Gastrocnemius medialis (tissue), 4 donors: Measurements from ENCODE around the gene SWI5. TPM values are rescaled to one million over a fixed set of nuclear protein-coding genes. Genes with fewer than 3 reads are reported as not detected.

Experiments used
- ATAC-seq, 2 donors: fragments of 150-250 bp; one replicate each; pipeline ENCODE4 v1.9.1; 2016
- DNase-seq, 2 donors: peaks; one replicate each; pipeline ENCODE4 v3.0.0-alpha.2; 2019
- H3K27ac ChIP-seq, 4 donors: fragments of 200-600 bp; sonication (generic); 1 replicate in 1 of 4; 2 replicates in 3 of 4; pipeline ENCODE4 v1.5.1; 2016 to 2018; ENCODE audit warnings: mild to moderate bottlenecking in 2 of 4, moderate library complexity in 1 of 4
- H3K27me3 ChIP-seq, 3 donors: fragments of 200-600 bp; sonication (generic) in 2 of 3; 1 replicate in 1 of 3; 2 replicates in 2 of 3; pipeline versions ENCODE4 v1.5.1 to v1.6.0; 2016 to 2019; ENCODE audit warnings: mild to moderate bottlenecking in 1 of 3, moderate library complexity in 1 of 3
- H3K36me3 ChIP-seq, 2 donors: fragments of 200-600 bp; sonication (generic) in 1 of 2; one replicate each; pipeline ENCODE4 v1.5.1; 2017 to 2018
- H3K4me1 ChIP-seq, 2 donors: fragments of 200-600 bp; sonication (generic) in 1 of 2; one replicate each; pipeline ENCODE4 v1.5.1; 2016 to 2017; ENCODE audit warnings: mild to moderate bottlenecking in 2 of 2
- H3K4me3 ChIP-seq, 4 donors: fragments of 200-600 bp; sonication (generic) in 3 of 4; 1 replicate in 1 of 4; 2 replicates in 3 of 4; pipeline ENCODE4 v1.5.1; 2016 to 2019; ENCODE audit warnings: mild to moderate bottlenecking in 2 of 4
- H3K9me3 ChIP-seq, 3 donors: fragments of 200-600 bp; sonication (generic) in 2 of 3; 1 replicate in 1 of 3; 2 replicates in 2 of 3; pipeline ENCODE4 v1.5.1; 2016 to 2019
- CTCF ChIP-seq, 5 experiments: fragments of 450-650 bp in 3 of 5; fragments of 200-600 bp in 2 of 5; sonication (generic) in 2 of 5; IDR thresholded peaks in 4 of 5; conservative IDR thresholded peaks in 1 of 5; 1 replicate in 4 of 5; 2 replicates in 1 of 5; pipeline ENCODE4 v1.5.1; 2016 to 2019; ENCODE audit warnings: antibody characterized with exemption in 5 of 5, mild to moderate bottlenecking in 3 of 5, moderate library complexity in 3 of 5
- POLR2A ChIP-seq, 2 donors: fragments of 450-650 bp; IDR thresholded peaks; one replicate each; pipeline ENCODE4 v1.6.1; 2017; ENCODE audit warnings: antibody characterized with exemption in 2 of 2, mild to moderate bottlenecking in 2 of 2, moderate library complexity in 2 of 2
- in situ Hi-C, 4 donors: fragments of 200-750 bp; cut with MboI; loops; one replicate each; pipeline versions ENCODE4 v1.15.0 to v1.8.0; 2017; ENCODE audit warnings: low sequenced_read_pairs in 4 of 4
- intact Hi-C: fragments of 100-400 bp; cut with DNase I; formaldehyde crosslinking; loops from one replicate; pipeline ENCODE4 v1.15.1; 2023; ENCODE audit warnings: low total_unique reads
- total RNA-seq, 4 donors: library from RNA; depleted of rRNA; stranded (reverse); fragments of >200 nt; gene quantifications; one replicate each; pipeline versions ENCODE4 v1.1.0 to v1.2.3, GENCODE V29; 2016

SWI5 gene
- total RNA-seq, 4 donors from 2014 or later, result 12.7 to 23.8 (median 13.5) TPM

GRCh38 chr9:128296340-128297220 is 20.5 kb downstream of the SWI5 start:
- H3K9me3 ChIP-seq, result no peaks in the 10 kb centered on the region
- ATAC-seq (no peak), DNase-seq (no peak)
- no peak overlapping the region for H3K4me3 ChIP-seq
- H3K27ac ChIP-seq, result no peak overlapping the region
- no peaks in the 10 kb centered on the region for H3K27me3 ChIP-seq
- H3K4me1 ChIP-seq, result no peaks in the 10 kb centered on the region
- in situ Hi-C loops (loop anchor here in 1 of 4 donors (10.0 kb wide), 1 partner anchor 118 kb away; no protein-coding TSS in a partner anchor), intact Hi-C loops (no loop called here)
- H3K36me3 ChIP-seq, result no peaks in the 10 kb centered on the region
- TF ChIP-seq POLR2A (IDR thresholded peaks at IDR 0.05), result no peak

GRCh38 chr9:128297221-128297773 is 21.2 kb downstream of the SWI5 start:
- no peaks in the 10 kb centered on the region for H3K27me3 ChIP-seq
- no peaks in the 10 kb centered on the region for H3K9me3 ChIP-seq
- H3K36me3 ChIP-seq, result no peaks in the 10 kb centered on the region
- no peak overlapping the region for H3K4me3 ChIP-seq
- no peak overlapping the region for H3K27ac ChIP-seq
- intact Hi-C loops, result no loop called here
- ATAC-seq, result no peak
- no peak for DNase-seq
- no peaks in the 10 kb centered on the region for H3K4me1 ChIP-seq
- TF ChIP-seq CTCF (IDR thresholded peaks at IDR 0.05 in 4 of 5, conservative IDR thresholded peaks at IDR 0.05 in 1 of 5) (no peak), POLR2A (IDR thresholded peaks at IDR 0.05) (no peak)
- in situ Hi-C loops, result loop anchor here in 1 of 4 donors (10.0 kb wide), 1 partner anchor 118 kb away; no protein-coding TSS in a partner anchor

- Histone ChIP-seq H3K27ac (no peak overlapping the region), H3K4me3 (no peak overlapping the region), H3K27me3 (no peaks in the 10 kb centered on the region), H3K4me1 (no peaks in the 10 kb centered on the region), H3K9me3 (no peaks in the 10 kb centered on the region), H3K36me3 (no peaks in the 10 kb centered on the region)
- no peak for DNase-seq
- ATAC-seq, result no peak
- TF ChIP-seq POLR2A (IDR thresholded peaks at IDR 0.05) (no peak), CTCF (IDR thresholded peaks at IDR 0.05 in 4 of 5, conservative IDR thresholded peaks at IDR 0.05 in 1 of 5) (no peak)
- in situ Hi-C loops, result loop anchor here in 1 of 4 donors (10.0 kb wide), 1 partner anchor 116 kb away; no protein-coding TSS in a partner anchor
- intact Hi-C loops, result no loop called here
Measured at GRCh38 chr9:128298535-128299482, 22.7 kb downstream of the SWI5 start.

GRCh38 chr9:128304136-128304970 is 28.3 kb downstream of the SWI5 start:
- Histone ChIP-seq H3K4me3 (no peak overlapping the region), H3K36me3 (peaks cover 0 to 17% of the 10 kb centered on the region in 2 donors), H3K4me1 (no peaks in the 10 kb centered on the region), H3K9me3 (no peaks in the 10 kb centered on the region), H3K27ac (no peak overlapping the region), H3K27me3 (no peaks in the 10 kb centered on the region)
- no peak for TF ChIP-seq CTCF (IDR thresholded peaks at IDR 0.05 in 4 of 5, conservative IDR thresholded peaks at IDR 0.05 in 1 of 5)
- no peak for TF ChIP-seq POLR2A (IDR thresholded peaks at IDR 0.05)
- no peak for DNase-seq
- no peak for ATAC-seq
- in situ Hi-C loops, result no loop called here
- intact Hi-C loops, result no loop called here
